Left cardiac atrium (tissue), 4 donors: ENCODE results near the gene RPL41. TPM values are rescaled to one million over a fixed set of nuclear protein-coding genes. Genes with fewer than 3 reads are reported as not detected.
"Not testable (repeated sequence)": the region's sequence is repeated elsewhere in the genome, so short reads cannot be mapped to it uniquely, and the experiment has no call there.

Experiments
- ATAC-seq, 2 donors: fragments of 200-7000 bp; cut with Tn5 transposase; one replicate each; pipeline ENCODE4 v1.9.1; 2020; ENCODE audit warnings: mild to moderate bottlenecking in 2 of 2, moderate library complexity in 2 of 2
- DNase-seq: peaks from one replicate; pipeline ENCODE4 v3.0.0-alpha.2; 2020
- intact Hi-C, 2 donors: fragments of 100-400 bp; cut with DNase I; formaldehyde crosslinking; loops; one replicate each; pipeline versions ENCODE4 v1.14.1 to v1.15.1; 2022 to 2023
- long read RNA-seq: library from polyadenylated mRNA; unstranded; transcript quantifications from one replicate; pipeline ENCODE4 v2.0.0, GENCODE V29; 2021
- total RNA-seq, 2 donors: library from RNA; stranded (reverse); fragmentation: NEBNext Ultra II Directional; extraction: Animal tissue kit (Norgen Biotek cat#: 25700); gene quantifications; one replicate each; pipeline ENCODE4 v1.2.1, GENCODE V29; 2021
- donor health status: DM: no; HTN: yes; CAD: no.
- donor health status: DM: no; HTN: yes; CAD: no; lungs with severe emphysema.
- donor health status: DM: yes; HTN: yes; CAD: no.
- donor health status: Dilated cardiomyopathy.

The RPL41 gene
- 1,000 to 10,000 TPM; 2,192 to 2,337 TPM for total RNA-seq
- long read RNA-seq, transcript RPL41-204 (3 exons, 699 nt) = minor isoform, 6 of 147 reads
- long read RNA-seq, transcript RPL41-202 (4 exons, 469 nt) = major isoform, 125 of 147 reads
- long read RNA-seq, partial matches to known transcripts = 3 of 147 reads
- long read RNA-seq, other reads (novel, unspliced or antisense) = 13 of 147 reads

GRCh38 chr12:56116267-56117081 is at the start of gene RPL41:
RPL41 (plus strand) TSS chr12:56116633.
- ATAC-seq = peak; percentile 79
- DNase-seq = peak; percentile 94
- intact Hi-C loops = loop anchor here in 1 of 2 donors (5.0 kb wide), 1 partner anchor 41 kb away; the partner anchor contains the start of gene MYL6

DNA sequence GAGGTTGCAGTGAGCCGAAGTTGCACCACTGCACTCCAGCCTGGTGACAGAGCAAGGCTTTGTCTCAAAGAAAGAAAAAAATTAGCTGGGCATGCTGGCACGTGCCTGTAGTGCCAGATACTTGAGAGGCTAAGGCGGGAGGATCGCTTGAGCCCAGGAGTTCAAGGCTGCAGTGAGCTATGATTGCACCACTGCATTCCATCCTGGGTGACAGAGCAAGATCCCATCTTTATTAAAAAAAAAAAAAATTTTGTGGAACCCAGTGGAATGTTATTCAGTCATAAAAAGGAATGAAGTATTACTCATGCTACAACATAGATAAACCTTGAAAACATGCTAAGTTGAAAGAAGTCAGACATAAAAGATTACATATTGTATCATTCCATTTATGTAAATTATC is 44.8 kb upstream of the RPL41 start:
- DNase-seq = no peak
- no peak for ATAC-seq
- intact Hi-C loops = no loop called here

DNA sequence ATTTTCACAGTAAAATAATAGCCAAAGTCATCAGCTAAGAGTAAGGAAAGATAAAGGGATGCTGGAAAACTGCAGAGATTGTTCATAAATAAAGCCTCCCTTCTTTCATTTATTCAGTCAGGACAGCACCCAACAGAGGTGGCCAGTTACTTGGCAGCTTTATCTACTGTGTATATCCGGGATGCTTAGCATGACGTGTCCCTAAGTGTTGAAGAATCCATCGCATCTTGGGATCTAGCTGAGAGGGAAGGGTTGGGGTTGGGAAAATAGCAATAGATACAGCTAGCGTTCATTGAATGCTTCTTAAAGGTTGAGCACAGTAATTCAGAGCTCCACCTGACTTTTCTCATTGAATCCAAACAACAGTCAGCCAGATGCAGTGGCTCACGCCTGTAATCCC is 42.0 kb upstream of the RPL41 start:
- ATAC-seq (no peak), DNase-seq (no peak)
- intact Hi-C loops = no loop called here

GRCh38 chr12:56077966-56078365 is 38.5 kb upstream of the RPL41 start:
- ATAC-seq, intact Hi-C loops, DNase-seq: not testable (repeated sequence)

DNA sequence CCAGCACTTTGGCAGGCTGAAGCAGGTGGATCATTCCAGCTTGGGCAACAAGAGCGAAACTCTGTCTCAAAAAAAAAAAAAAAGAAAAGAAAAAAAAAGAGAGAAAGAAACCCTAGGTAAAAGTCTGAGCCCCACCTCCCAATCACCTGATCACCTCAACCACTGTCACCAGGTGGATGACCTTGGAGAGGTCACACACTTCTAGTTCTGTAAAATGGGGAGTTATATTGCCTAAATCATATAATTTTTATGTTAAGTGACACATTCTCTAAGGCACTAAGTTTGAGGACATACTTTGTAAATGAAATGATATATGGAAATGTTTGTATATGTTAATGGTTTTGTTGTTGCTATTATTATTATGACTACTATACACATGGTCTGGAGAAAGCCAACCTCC is 38.0 kb upstream of the RPL41 start:
- no peak for DNase-seq
- intact Hi-C loops = no loop called here
- no peak for ATAC-seq

DNA sequence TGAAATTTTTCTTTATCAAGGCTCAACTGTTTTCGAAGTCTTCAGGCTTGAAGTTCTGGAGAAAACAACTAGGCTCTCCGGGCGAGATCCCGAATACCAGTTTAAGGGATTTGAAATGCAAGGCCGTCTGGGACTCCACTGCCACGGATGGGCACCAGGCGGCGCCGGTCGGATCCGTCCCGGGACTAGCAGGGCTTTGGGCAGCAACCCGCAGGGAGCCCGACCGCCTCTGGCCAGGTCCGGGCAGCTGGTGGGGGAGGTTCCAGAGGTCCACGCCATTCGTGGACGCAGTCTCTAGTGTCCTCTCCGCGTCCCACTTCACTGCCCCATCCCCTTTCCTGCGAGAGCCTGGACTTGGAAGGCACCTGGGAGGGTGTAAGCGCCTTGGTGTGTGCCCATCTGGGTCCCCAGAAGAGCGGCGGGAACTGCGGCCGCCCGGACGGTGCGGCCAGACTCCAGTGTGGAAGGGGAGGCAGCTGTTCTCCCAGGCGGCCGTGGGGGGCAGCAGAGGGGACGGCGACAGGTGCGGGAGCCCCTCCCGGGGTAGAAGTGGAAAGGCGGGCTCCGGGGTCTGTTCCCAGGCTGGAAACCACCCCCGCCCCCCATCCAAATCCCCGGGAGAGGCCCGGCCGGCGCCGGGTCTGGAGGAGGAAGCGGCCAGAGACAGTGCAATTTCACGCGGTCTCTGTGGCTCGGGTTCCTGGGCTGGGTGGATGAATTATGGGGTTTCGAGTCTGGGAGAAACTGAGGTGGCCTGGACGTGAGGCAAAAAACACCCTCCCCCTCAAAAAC is 37.3 kb upstream of the RPL41 start:
- peak; percentile 90 to 91 for ATAC-seq
- intact Hi-C loops = no loop called here
- peak; percentile 90 for DNase-seq

GRCh38 chr12:56079723-56080555 is 36.5 kb upstream of the RPL41 start, which contains the start of gene ERBB3:
ERBB3 (plus strand) TSS chr12:56080165; CDS start chr12:56080301, 136 bp downstream.
- intact Hi-C loops = no loop called here
- ATAC-seq (peak; percentile 85 to 96), DNase-seq (peak; percentile 79)

DNA sequence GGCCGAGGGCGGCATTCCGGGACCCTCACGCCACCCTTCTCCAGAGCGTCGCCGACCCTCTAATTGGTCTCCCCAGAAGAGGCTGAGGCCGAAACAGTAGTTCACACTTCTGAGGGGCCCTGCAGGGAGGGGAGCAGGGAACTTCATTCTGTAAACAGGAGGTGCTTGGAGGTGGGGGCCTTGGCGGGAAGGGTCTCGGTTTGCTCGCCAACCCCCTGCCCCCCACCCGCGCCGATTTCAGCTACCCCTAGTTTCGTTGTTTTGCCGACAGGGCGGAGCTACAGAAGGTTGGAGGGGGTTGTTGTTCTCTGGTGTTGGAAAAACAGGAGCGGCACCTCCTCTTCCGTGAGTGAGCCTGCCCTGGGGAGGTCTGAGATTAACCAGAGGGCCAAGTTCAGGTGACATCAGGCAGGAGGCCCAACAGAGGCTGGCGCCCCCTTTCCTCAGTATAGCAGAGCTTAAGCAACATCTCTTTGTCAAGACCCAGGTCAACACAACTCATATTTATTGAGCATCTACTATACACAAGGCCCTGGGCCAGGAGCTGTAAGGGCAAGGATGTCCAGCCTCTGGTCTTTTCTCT is 35.8 kb upstream of the RPL41 start:
- intact Hi-C loops = no loop called here
- ATAC-seq = no peak
- no peak for DNase-seq

GRCh38 chr12:56081393-56082347 is 34.8 kb upstream of the RPL41 start:
- ATAC-seq = no peak
- no peak for DNase-seq
- intact Hi-C loops = no loop called here

GRCh38 chr12:56082382-56082781 is 34.1 kb upstream of the RPL41 start:
- no peak for ATAC-seq
- no peak for DNase-seq
- intact Hi-C loops = no loop called here

GRCh38 chr12:56082967-56083366 is 33.5 kb upstream of the RPL41 start:
- no peak for ATAC-seq
- no peak for DNase-seq
- intact Hi-C loops = no loop called here

DNA sequence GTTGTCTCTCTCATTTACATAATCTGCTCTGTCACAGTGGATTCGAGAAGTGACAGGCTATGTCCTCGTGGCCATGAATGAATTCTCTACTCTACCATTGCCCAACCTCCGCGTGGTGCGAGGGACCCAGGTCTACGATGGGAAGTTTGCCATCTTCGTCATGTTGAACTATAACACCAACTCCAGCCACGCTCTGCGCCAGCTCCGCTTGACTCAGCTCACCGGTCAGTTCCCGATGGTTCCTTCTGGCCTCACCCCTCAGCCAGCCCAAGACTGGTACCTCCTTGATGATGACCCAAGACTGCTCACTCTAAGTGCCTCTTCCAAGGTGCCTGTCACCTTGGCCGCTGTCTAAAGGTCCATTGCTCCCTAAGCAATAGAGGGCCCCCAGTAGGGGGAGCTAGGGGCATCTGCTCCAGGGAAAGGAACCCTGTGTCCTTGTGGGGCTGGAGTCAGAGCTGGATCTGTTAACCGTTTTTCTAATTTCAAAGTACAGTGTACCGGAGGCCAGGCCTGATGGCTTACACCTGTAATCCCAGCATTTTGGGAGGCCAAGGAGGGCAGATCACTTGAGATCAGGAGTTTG is 31.4 kb upstream of the RPL41 start:
- DNase-seq (no peak), ATAC-seq (no peak)
- intact Hi-C loops = no loop called here

- DNase-seq (no peak), ATAC-seq (no peak)
Observed at GRCh38 chr12:56086096-56086495, 30.3 kb upstream of the RPL41 start.

DNA sequence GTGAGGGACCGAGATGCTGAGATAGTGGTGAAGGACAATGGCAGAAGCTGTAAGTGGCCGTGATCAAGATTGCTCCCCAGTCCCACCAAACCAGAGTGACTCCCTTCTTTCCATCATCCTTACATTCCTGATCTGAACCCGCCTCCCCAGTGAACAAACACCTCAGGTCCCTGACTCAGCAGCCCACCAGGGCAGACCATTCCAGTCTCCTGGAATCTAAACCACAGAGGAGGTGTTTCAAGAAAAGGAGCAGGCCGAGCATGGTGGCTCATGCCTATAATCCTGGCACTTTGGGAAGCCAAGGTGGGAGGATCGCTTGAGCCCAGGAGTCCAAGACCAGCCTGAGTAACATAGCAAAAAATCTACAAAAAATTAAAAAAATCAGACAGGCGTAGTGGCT is 29.8 kb upstream of the RPL41 start:
- ATAC-seq = no peak
- no peak for DNase-seq
- intact Hi-C loops = no loop called here

More at GRCh38 chr12:56086096-56086495, 30.3 kb upstream of the RPL41 start:
- intact Hi-C loops = no loop called here

- peak; percentile 75 for DNase-seq
- intact Hi-C loops = no loop called here
- peak; percentile 95 to 98 for ATAC-seq
Observed at GRCh38 chr12:56087220-56087619, 29.2 kb upstream of the RPL41 start.

GRCh38 chr12:56097738-56098137 is 18.7 kb upstream of the RPL41 start:
- no peak for DNase-seq
- ATAC-seq = no peak
- intact Hi-C loops = loop anchor here in 1 of 2 donors (10.0 kb wide), 1 partner anchor 103 kb away; the partner anchor contains the start of gene SUOX

DNA sequence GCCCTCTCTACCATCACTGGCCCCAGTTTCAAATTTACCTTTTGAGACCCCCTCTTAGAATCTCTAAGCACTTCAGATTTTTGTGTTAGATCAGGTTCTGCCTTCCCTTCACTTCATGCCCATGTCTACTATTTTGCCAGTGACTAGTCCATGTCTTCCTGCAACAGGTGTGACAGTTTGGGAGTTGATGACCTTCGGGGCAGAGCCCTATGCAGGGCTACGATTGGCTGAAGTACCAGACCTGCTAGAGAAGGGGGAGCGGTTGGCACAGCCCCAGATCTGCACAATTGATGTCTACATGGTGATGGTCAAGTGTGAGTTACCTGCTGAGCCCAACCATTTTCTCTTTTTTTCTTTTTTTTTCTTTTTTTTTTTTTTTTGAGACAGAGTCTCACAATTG is 17.8 kb upstream of the RPL41 start:
- ATAC-seq (no peak), DNase-seq (no peak)
- intact Hi-C loops = loop anchor here in 1 of 2 donors (10.0 kb wide), 1 partner anchor 104 kb away; the partner anchor contains the start of gene SUOX
